Measurements from ENCODE around the gene CACFD1.

The CACFD1 gene

DNA sequence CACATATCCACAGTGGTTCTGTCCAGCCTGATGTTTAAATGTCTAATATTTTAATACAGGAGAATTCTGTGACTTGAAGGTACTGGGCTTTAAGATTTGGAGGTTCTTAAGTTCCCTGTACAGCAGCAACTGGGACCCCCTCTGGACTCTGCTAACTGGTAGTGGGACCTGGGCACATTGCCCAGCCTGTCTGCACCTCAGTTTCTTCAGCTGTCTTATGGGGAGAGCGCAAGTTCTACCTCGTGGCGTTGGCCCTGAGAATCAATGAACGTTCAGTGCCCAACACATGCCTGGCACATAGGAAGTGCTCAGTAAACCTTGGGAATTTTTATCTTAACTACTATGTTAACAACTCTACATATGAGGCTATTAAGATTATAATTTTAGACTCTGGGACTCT, 17.7 kb downstream of the CACFD1 start:
- Mint-ChIP-seq H3K4me3 (peak overlapping the region; percentile 77), H3K9me3 (no peaks in the 10 kb centered on the region), H3K27ac (no peak overlapping the region), H3K4me1 (ENCODE audit: low read depth) (peaks cover 9% of the 10 kb centered on the region), H3K27me3 (no peaks in the 10 kb centered on the region), H3K36me3 (ENCODE audit: low read depth) (peaks cover 10% of the 10 kb centered on the region)
- no peak for DNase-seq

DNA sequence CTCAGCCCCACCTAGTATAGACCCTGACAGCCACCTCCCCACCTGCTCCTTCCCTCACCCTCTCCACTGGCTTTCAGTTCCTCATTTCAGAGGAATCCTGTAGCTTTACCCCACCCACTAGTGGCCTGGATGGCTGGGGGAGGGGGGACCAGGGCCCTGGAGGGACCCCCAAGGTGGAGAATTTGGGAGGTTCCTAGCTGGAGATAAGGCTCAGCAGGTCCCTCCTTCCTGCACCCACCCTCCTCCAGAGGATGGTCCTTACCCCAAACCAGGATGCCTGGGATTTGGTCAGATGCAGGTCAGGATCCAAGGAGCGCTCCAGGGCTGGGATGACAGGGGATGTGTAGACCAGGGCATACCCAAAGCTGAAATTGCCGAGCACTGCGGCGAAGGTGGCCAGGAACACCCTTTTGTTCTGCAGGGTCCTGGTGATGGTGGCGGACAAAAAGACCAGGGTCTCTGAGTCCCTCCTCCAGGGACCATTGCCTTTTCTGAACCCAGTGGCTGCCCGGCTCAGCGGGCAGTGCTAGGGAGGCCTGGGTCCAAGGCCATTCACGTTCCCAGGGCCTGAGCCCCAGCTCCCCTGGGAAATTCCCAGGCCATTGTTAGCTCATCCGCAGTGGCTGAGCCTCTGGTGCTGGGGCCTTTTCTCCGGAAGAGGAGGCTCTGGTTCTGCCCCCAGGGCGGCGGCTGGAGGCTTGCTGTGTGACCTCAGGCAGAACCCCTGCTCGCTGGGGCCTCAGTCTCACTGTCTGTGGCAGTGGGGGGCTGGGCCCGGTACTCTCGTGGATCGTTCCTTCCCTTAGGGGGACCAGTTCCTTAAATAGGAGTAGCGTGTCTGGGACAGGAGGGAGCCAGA, 18.4 kb downstream of the CACFD1 start:
- peak overlapping the region; percentile 77 for H3K4me3 Mint-ChIP-seq
- H3K27ac Mint-ChIP-seq: peak overlapping the region; percentile 50
- peaks cover 9% of the 10 kb centered on the region for H3K4me1 Mint-ChIP-seq (ENCODE audit: low read depth)
- H3K27me3 Mint-ChIP-seq: no peaks in the 10 kb centered on the region
- peaks cover 8% of the 10 kb centered on the region for H3K36me3 Mint-ChIP-seq (ENCODE audit: low read depth)
- no peaks in the 10 kb centered on the region for H3K9me3 Mint-ChIP-seq
- no peak for DNase-seq

DNA sequence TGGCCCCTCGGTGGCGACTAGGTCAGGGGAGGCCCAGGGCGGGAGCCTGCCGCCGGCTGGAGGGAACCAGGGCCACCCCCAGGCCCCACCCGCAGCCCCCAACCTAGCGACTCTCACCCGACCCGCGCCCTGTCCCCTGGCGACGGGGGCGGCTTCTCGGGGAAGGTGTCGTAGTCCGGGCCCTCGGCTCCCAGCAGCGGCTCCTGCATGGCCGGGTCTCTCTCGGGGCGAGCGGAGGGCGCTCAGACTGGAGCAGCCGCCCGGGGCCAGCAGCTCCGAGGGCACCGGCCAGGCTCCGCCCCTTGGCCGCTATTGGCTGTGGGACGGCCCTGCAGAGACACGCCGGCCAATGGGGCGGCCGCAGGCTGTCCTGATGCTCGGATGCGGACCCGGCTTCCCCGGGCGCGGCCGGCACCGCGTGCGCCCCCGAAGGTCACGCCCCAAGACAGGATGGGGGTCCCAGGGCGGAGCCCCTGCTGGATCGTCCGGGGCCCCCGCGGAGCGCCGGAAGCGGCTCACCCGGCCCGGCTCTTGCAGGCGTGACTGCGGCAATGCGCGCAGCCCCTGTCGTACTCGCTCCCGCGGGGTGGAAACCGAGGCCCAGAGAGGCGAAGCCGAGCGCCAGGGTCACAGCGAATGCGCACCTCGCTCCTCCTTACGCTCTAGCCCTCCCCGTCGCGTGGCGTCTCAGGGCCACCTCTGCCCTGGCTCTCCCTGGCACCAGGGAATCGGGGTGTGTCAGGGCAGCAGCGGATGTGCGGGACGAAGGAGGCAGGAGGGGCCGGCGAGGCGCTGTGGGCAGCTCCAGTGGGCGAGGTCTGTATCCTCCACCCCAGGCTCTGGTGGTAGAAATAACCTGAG, 19.3 kb downstream of the CACFD1 start, which contains the start of gene SLC2A6:
Gene SLC2A6, minus strand, starts transcription at position 249 of the 861 bp plus-strand sequence. Its CDS starts 40 bp downstream, at position 209.
- peak within 1 kb of the TSS; percentile 59 for H3K27ac Mint-ChIP-seq
- no peaks in the 10 kb centered on the region for H3K9me3 Mint-ChIP-seq
- peak; percentile 88 for DNase-seq
- peaks cover 9% of the 10 kb centered on the region for H3K4me1 Mint-ChIP-seq (ENCODE audit: low read depth)
- peaks cover 7% of the 10 kb centered on the region for H3K36me3 Mint-ChIP-seq (ENCODE audit: low read depth)
- H3K27me3 Mint-ChIP-seq: no peaks in the 10 kb centered on the region
- H3K4me3 Mint-ChIP-seq: peak within 1 kb of the TSS; percentile 77

DNA sequence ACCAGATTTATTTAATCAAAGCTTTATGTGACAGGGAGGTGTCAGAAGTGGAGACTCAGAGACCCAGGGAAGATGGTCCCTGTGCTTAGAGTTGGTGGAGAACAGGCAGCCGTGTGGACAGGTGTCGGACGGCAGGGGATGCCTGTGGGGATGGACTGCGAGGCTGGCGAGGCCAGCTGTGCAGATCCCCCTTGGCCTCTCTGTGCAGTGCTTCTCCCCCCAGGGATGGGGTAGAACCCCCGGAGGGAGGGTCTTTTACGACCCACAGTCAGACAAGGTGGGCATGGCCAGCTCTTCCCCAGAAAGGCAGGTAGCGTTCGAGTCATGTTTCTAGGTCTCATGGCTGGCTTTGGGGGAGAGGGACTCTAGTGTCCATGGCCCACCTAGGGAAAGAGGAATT, 23.8 kb downstream of the CACFD1 start:
- Mint-ChIP-seq H3K36me3 (ENCODE audit: low read depth) (no peaks in the 10 kb centered on the region), H3K4me3 (no peak overlapping the region), H3K4me1 (ENCODE audit: low read depth) (peaks cover 11% of the 10 kb centered on the region), H3K27ac (no peak overlapping the region), H3K27me3 (no peaks in the 10 kb centered on the region), H3K9me3 (no peaks in the 10 kb centered on the region)
- DNase-seq: no peak

DNA sequence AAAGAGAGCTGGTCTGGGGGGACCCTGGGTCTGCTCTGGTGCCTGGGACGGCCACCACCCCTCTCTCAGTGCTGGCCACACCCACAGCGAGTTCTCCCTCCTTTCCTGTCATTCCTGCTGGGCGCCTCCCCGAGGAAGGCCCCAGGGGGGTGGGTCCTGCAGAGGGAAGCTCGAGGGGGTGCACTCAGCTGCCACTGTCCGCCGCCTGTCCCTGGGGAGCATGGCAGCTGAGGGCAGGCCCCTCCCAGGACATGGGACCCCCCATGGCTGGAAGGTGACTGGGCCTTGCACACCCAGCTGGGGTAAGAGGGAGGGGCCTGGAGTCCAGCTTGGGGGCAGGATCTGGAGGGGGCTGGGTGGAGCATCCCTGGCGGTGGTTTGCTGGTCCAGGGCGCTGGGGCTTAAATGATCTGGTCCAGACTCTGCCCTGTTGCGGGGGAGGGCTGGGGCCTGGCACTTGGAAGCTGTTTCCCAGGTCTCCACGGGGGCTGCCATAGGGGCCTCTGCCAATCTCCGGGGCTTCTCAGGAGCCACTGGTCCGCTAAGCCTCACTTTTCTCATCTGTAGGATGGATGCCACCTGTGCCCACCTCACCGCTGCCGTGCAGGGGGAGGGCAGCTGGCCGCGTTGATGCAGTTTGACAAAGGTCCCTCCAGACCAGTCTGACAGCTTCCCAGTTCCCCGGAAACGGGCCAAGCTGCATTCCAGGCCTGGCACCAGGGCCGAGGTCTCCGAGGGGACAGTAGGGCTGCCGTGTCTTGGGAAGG, 25.1 kb downstream of the CACFD1 start:
- Mint-ChIP-seq H3K4me3 (no peak overlapping the region), H3K9me3 (no peaks in the 10 kb centered on the region), H3K27ac (no peak overlapping the region), H3K4me1 (ENCODE audit: low read depth) (peaks cover 6% of the 10 kb centered on the region), H3K36me3 (ENCODE audit: low read depth) (no peaks in the 10 kb centered on the region), H3K27me3 (peaks cover under 1% of the 10 kb centered on the region)
- no peak for DNase-seq

DNA sequence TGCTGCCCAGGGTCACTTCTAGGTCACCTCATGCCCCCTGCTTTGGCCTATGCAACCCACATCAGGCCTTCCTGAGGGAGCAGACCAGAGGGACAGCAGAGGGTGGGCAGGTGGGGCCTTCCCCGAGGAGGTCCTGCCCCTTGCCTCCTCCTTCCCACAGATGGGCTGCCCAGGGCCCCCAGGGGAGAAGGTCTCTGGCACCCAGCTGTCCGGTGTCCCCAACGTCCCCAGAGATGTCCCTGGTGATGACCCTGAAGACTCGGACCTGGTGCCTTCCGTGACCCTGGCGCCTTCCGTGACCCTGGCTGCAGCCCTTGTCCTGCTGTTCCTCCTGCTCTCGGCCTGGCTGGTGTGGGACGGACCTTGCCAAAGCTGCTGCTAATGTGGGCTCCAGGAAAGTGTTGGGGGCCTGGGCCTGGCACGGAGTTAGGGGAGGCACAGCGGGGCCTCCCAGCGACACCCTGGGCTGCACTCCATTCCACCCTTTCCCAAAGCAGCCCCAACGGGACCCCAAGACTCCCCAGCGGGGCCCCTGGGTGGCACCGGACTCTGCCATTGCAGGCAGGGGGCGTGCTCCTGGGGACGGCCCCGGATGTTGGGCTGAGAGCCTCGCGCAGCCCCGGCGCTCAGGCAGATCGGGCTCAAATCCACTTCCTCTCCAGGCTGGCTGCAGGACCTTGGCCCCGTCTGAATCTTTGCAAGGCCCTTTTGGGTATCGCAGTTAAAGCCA, 25.9 kb downstream of the CACFD1 start:
- Mint-ChIP-seq H3K9me3 (no peaks in the 10 kb centered on the region), H3K36me3 (ENCODE audit: low read depth) (no peaks in the 10 kb centered on the region), H3K4me1 (ENCODE audit: low read depth) (peaks cover 4% of the 10 kb centered on the region), H3K4me3 (no peak overlapping the region), H3K27me3 (peaks cover 4% of the 10 kb centered on the region), H3K27ac (peak overlapping the region; percentile 50)
- no peak for DNase-seq

DNA sequence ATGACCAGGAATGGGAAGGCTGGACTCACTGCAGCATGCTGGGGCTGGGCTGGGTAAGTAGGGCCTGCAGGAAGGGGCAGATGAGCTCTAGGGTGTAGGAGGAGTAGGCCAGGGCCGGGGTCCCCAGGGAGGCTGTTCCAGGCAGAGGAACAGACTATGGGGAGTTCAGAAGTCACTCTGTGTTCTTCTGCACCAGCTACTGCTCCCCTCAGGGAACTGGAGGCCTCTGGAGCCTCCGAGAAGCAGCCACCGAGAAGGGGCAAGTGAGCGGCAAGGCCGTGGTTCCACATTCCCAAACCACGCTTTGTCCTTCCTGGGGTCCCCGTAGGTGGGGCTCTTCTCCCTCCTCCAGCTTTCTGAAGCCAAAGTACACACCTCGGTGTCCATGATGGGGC, 27.6 kb downstream of the CACFD1 start:
- no peaks in the 10 kb centered on the region for H3K9me3 Mint-ChIP-seq
- H3K27me3 Mint-ChIP-seq: peaks cover 4% of the 10 kb centered on the region
- DNase-seq: no peak
- no peaks in the 10 kb centered on the region for H3K36me3 Mint-ChIP-seq (ENCODE audit: low read depth)
- H3K4me1 Mint-ChIP-seq (ENCODE audit: low read depth): peaks cover 4% of the 10 kb centered on the region
- H3K4me3 Mint-ChIP-seq: no peak overlapping the region
- no peak overlapping the region for H3K27ac Mint-ChIP-seq

DNA sequence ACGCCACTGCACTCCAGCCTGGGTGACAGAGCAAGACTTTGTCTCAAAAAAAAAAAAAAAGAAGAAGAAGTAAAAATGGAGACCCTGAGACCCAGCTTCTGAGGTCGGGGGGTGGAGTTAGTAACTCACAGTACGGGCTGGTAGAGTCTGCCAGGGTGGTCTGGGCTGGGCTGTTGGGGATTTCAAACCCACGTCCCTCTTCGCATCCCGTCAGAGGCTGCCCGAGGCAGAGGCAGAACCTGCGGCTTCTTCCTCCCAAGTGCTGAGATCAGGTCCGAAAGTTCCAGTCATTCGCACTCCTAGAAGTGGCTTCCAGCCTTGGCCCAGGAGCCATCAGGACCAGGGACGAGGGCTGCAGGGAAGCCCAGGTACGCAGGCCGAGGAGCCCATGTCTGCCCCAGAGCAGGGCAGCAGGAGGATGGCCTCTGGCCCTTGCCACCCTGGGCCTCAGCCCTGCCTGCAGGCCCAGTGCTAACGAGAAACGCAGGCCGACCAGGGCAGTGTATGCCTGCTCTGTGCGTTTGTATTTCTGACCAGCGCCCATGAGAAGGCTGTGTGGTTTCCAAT, 29.0 kb downstream of the CACFD1 start:
- Mint-ChIP-seq H3K4me1 (ENCODE audit: low read depth) (peaks cover 4% of the 10 kb centered on the region), H3K27ac (no peak overlapping the region), H3K9me3 (no peaks in the 10 kb centered on the region), H3K36me3 (ENCODE audit: low read depth) (no peaks in the 10 kb centered on the region), H3K4me3 (no peak overlapping the region), H3K27me3 (peaks cover 4% of the 10 kb centered on the region)
- no peak for DNase-seq

DNA sequence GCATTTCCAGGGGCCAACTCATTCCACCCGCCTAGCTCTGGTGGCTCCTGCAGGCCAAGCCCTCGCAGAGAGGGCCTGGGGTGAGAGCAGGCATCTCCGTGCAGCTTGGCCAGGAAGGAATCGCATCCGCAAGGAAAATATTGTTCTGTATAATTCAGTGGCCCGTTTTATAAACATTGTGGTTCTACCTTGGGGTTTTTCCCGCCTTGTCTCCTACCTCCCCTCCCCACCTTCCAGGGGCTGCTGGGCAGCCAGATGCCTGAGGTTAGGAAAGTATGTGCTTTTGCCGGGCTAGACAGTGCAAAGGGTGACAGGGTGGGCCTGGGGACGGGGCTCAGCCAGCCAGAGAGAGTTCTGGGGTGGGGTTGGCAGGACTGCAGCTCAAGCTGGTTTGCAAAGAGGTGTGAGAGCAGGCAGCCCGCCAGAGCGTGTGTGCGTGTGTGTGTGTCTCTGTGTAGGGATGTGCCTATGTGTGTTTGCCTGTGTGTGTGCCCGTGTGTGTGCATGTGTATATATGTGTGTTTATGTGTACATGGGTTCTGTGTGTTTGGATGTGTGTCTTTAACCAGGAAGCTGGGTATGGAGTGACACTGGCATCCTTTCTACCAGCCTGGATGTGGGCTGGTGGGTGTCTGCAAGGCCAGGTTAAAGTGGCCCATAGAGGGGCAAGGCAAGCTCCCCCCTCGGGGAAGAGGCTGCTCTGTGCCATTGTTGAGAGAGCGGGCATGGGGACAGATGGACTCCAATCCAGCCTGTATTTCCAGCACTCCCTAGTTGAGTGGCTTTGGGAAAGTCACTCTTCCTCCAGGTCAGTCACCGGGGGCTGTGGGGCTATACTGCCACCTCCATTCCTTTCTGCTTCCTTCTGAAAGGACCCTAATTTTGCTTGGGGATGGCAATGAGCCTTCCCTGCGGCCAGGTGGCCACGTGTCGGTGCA, 29.7 kb downstream of the CACFD1 start:
- Mint-ChIP-seq H3K27ac (no peak overlapping the region), H3K27me3 (peaks cover 4% of the 10 kb centered on the region), H3K36me3 (ENCODE audit: low read depth) (no peaks in the 10 kb centered on the region), H3K4me3 (no peak overlapping the region), H3K4me1 (ENCODE audit: low read depth) (peaks cover 4% of the 10 kb centered on the region), H3K9me3 (no peaks in the 10 kb centered on the region)
- no peak for DNase-seq

DNA sequence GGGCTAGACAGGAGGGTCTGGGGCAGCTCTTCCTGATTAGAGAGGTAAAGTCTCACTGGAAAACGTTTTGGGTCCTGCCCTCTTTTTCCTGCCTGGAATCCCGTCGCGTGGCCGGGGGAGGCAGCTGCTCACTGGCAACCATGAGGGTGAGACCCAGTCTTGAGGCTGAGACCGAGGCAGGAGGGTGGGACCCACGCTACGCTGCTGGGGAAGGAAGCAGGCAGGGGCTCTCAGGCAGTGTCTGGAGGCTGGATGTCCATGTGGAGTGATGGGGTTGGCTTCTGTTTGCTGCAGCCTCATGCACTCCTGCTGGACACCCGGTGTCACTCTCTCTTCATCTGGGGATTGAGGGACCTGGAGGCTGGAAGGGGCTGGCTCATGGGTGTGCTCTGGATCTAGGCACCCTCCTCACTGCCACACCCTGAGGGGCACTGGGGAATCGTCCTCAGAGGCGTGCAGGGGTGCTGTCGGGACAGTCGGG, 30.5 kb downstream of the CACFD1 start:
- Mint-ChIP-seq H3K27me3 (peaks cover 4% of the 10 kb centered on the region), H3K36me3 (ENCODE audit: low read depth) (no peaks in the 10 kb centered on the region), H3K27ac (no peak overlapping the region), H3K4me1 (ENCODE audit: low read depth) (peaks cover 4% of the 10 kb centered on the region), H3K4me3 (no peak overlapping the region), H3K9me3 (no peaks in the 10 kb centered on the region)
- no peak for DNase-seq

DNA sequence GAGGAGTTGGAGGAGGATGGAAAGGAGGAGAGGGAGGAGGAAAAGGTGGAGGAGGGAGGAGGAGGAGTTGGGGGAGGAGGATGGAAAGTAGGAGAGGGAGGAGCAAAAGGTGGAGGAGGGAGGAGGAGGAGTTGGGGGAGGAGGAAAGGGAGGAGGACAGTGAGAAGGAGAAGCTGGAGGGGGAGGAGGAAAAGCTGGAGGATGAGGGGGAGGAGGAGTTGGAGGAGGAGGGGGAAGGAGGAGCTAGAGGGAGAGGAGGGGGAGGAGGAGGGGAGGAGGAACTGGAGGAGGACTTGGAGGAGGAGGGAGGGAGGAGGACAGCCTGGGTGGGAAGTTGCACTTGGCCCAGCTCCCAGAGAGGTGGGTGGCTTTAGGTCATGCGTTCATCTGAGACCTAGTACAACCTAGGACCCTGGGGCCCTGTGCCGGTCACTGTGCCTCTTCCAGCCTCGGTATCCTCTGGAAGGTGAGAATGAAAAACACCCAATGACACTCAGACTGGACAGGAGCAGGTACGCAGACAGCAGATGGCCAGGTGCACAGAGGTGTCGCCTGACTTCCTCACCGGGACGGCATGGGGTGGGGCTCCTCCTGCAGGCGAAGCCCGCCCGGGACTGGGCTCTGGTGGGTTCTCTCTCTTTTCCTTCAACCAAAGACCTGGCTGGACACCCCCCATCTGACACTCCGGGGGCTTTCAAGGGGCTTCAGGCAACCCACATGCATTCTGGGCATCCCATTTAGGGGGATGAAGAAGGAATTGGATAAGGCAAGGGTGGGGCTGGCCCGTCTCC, 31.3 kb downstream of the CACFD1 start:
- H3K4me3 Mint-ChIP-seq: no peak overlapping the region
- DNase-seq: no peak
- peaks cover 2% of the 10 kb centered on the region for H3K4me1 Mint-ChIP-seq (ENCODE audit: low read depth)
- H3K27me3 Mint-ChIP-seq: peaks cover 4% of the 10 kb centered on the region
- no peaks in the 10 kb centered on the region for H3K36me3 Mint-ChIP-seq (ENCODE audit: low read depth)
- H3K27ac Mint-ChIP-seq: no peak overlapping the region
- no peaks in the 10 kb centered on the region for H3K9me3 Mint-ChIP-seq

DNA sequence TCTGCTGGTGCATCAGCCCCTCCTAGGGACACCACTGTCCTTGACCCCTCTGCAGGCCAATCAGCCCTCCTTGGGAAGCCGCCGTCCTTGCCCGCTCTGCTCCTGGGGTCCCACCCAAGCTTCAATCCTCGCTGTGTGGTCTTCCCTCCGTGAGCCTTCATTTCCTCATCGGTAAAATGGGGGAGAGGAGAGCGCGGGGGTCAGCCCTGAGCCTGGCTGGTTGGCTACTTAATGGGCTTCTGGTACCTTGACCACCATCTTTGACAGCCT, 31.8 kb downstream of the CACFD1 start:
- H3K27ac Mint-ChIP-seq: no peak overlapping the region
- H3K36me3 Mint-ChIP-seq (ENCODE audit: low read depth): no peaks in the 10 kb centered on the region
- no peak for DNase-seq
- H3K27me3 Mint-ChIP-seq: peaks cover 4% of the 10 kb centered on the region
- no peaks in the 10 kb centered on the region for H3K4me1 Mint-ChIP-seq (ENCODE audit: low read depth)
- H3K9me3 Mint-ChIP-seq: no peaks in the 10 kb centered on the region
- H3K4me3 Mint-ChIP-seq: no peak overlapping the region
